ENCODE data around the gene RNASEH1.
A peak's percentile ranks its signal among the peaks of the same experiment; 100 is the strongest.
"Not testable (repeated sequence)": the region's sequence is repeated elsewhere in the genome, so short reads cannot be mapped to it uniquely, and the experiment has no call there.

RNASEH1 gene

DNA sequence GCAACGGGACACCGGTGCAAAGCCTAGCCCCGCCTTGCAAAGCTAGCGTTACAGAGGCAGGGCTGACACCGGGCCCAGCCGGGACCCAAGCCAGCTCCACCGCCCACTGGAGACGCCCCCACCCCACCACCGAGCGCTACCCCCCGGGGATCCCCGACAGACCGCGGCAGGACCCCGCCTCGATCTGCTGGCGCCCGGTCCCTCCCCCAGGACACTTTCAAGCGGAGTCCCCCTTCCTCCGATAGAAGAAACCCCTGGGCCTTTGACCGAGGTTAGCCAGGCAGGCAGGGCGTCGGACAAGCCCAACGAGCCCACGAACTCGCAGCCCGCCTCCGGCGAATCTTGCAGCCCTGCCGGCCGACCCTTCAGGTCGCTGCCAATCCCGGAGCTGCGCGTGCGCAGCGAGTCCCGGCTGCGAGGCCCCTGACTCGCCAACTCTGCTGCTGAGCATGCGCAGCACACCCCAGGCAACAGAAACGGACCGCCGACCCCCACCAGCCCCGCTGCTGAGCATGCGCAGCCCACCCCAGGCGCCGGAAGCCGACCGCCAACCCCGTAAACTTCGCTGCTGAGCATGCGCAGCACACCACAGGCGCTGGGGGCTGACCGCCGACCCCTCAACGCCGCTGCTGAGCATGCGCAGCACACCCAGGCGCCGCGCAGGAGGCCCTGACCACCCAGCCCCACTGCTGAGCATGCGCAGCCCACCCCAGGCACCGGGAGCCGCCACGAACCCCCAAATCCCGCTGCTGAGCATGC lies 39.5 kb downstream of the RNASEH1 start:
- peak; percentile 91 for DNase-seq (ENCODE audit: low read depth)

DNA sequence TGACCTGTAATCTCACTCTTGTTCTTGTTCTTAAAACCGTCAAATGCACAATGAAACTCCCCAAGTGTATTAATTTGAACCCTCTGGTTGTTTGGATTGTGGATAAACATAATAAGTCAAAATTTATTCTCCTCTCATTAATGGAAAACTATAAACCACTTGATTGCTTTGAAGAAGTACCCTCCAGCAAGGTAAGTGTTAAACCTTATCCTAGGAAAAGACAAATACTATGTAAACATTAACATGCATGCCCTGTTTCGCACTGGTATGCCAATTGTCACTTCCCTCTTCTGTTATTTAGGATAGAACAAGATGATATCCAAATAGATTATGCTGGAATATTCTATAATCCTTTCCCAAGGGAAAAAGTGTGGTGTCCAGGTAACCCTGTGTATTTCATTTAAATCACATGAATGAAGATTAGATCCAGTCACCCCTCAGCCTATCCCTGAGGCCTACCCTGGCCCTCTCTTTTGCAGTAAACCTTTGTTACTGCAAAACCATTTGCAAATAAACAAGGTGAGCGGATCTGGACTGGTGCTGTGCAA lies 40.1 kb downstream of the RNASEH1 start:
- no peak for DNase-seq (ENCODE audit: low read depth)

DNA sequence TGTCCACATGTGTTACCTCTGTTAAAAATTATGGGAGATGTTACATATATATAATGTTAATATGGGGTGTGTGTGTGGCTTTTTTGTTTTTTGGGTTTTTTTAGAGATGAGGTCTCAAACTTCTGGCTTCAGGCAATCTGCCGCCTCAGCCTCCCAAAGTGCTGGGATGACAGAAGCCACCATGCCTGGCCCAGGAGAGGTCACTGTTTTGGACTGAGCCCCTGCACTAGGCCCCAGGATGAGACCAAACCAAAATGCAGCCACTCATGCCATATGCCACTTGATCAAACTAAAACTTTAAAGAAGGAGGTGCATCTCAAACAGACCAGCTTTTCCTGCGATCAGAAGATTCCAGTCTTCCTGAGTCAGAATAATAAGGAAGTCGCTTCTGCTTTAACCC lies 41.3 kb downstream of the RNASEH1 start:
- DNase-seq (ENCODE audit: low read depth) = no peak

DNA sequence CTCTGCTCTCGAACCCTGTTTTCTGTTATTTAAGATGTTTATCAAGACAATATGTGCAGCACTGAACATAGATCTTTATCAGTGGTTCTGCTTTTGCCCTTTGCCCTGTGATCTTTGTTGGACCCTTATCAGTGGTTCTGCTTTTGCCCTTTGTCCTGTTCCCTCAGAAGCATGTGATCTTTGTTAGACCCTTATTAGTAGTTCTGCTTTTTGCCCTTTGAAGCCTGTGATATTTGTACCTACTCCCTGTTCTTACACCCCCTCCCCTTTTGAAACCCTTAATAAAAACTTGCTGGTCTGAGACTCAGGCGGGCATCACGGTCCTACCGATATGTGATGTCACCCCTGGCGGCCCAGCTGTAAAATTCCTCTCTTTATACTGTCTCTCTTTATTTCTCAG lies 42.7 kb downstream of the RNASEH1 start:
- not testable (repeated sequence) for DNase-seq (ENCODE audit: low read depth)

DNA sequence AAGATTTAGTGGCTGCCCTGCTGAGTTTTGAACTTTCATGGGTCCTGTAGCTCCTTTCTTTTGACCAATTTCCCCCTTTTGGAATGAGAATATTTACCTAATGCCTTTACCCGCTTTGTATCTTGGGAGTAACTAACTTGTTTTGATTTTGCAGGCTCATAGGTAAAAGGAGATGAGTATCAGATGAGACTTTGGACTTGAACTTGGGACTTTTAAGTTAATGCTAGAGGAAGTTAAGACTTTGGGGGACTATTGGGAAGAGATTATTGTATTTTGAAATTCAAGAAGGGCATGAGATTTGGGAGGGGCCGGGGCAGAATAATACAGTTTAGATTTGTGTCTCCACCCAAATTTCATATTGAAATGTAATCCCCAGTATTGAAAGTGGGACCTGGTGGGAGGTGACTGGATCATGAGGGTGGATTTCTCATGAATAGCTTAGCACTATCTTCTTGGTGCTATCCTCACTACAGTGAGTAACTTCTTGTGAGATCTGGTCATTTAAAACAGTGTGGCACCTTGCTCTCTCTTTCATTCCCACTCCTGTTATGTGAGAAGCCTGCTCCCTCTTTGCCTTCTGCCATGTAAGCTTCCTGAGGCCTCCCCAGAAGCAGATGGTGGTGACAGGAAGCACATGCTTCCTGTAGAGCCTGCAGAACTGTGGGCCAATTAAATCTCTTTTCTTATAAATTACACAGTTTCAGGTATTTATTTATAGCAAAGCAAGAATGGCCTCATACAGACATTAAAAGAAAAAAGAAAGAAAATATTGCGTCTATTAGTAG lies 44.9 kb downstream of the RNASEH1 start:
- DNase-seq (ENCODE audit: low read depth) = no peak

DNA sequence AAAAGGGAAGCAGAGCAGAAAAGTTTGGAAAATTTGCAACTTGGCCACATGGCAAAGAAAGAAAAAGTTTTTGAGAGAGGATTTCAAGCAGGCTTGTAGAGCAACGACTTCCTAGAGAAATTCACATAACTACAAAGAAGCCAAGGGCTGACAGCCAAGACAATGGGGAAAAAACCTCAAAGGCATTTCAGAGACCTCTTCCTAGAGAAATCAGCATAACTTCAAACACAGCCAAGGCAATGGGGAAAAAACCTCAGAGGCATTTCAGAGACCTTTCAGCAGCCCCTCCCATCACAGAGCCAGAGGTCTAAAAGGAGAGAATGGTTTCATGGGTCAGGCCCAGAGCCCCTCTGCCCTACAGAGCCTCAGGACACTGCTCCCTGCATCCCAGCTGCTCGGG lies 46.0 kb downstream of the RNASEH1 start:
- DNase-seq (ENCODE audit: low read depth) = no peak

DNA sequence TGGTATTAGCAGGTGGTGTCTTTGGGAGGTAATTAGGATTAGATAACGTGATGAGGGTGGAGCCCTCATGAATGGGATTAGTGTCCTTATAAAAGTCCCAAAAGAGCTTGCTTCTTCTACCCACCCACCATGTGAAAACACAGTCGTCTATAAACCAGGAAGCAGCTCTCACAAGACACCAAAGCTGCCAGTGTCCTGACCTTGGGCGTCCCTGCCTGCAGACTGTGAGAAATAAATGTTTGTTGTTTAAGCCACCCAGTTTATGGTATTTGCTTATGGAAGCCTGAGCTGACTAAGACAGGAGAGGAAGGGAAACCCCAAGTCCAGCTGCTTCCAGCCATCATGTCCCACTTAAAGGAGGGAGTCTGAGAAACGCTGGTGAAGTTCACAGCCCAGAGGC lies 52.4 kb downstream of the RNASEH1 start:
- DNase-seq (ENCODE audit: low read depth) = no peak

DNA sequence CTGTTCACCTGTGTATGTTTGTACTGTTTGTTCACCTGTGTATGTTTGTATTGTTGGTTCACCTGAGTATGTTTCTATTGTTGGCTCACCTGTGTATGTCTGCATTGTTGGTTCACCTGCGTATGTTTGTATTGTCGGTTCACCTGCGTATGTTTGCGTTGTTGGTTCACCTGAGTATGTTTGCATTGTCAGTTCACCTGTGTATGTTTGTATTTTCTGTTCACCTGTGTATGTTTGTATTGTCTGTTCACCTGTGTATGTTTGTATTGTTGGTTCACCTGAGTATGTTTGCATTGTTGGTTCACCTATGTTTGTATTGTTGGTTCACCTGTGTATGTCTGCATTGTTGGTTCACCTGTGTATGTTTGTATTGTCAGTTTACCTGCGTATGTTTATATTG lies 53.4 kb downstream of the RNASEH1 start:
- DNase-seq (ENCODE audit: low read depth) = no peak

DNA sequence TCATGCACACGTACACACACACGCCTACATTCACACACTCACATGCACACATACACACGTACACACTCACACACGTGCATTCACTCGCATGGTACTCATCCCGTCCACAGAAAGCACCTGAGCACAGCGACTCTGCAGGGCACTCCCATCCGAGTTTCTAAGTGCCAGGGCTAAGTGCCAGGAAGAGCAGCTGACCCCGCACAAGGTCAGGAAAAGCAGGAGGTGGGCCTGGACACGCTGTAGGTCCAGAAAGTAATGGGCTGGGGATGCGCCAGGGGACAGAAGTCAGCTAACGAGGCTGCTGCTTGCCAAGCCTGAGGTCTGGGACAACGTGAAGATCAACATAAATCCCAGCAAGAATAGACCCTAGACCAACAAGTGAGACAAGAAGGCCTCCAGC lies 54.6 kb downstream of the RNASEH1 start:
- DNase-seq (ENCODE audit: low read depth) = no peak

DNA sequence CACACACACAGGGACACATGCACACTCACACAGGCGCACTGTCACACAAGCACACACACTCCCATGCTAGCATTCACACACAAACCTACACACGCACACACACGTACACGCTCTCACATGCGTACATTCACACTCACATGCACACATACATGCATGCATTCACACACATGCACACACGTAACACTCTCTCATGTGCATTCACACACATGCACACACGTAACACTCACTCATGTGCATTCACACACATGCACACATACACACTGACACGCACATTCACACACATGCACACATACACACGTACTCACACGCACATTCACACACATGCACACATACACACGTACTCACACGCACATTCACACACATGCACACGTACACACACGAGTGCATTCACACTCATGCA lies 55.1 kb downstream of the RNASEH1 start:
- DNase-seq (ENCODE audit: low read depth) = no peak

DNA sequence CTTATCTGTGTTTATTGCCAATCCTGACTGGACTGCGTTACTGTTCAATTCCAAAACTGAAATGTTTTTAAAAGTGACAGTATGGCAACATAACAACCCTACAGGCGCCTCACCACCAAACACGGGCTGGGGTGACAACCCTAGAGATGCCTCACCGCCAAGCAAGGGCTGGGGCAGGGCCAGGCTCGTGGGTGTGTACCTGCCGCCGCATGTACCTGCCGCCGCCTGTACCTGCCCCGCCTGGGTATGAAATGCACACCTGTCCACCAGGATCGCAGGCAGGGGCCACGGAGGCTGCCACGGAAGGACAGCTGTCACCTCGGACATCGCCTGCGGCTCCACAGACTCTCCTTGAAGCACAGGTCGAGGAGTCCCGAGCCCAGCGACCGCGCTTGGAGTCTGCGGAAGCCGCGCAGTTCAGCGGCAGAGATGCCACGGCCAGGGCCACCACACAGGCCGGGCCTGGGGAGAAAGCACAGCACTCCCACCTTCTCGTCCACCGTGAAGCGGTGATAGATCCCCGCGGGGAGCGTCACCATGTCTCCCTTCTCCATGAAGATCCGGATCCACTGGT lies 57.7 kb downstream of the RNASEH1 start:
- no peak for DNase-seq (ENCODE audit: low read depth)

DNA sequence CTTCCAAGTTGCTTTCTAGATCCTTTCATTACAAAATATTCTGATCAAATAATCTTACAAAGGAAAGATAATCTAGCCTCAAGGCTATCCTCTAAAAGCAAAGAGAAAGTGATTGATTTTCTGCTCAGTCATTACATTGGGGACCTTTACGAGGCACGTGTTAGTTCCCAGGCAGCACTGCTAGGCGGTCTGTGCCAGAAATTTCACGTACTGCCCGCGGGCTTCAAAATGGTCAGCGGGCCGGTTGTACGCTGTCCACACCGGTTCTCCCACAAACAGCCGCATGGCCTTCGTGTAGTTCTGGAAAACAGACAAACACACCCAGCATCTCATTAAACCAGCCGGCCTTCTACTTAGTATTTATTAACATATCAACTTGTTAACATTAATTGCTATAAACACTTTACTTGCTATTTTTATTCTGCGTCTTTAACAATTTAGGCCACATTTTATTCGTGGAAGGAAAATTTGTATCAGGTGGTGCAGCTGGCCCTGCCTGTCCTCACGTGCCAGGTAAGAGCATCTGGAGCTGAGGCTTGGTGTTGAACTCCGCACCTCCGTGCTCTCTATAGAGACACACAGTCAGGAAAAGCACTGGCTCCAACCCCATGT lies 59.2 kb downstream of the RNASEH1 start:
- no peak for DNase-seq (ENCODE audit: low read depth)

DNA sequence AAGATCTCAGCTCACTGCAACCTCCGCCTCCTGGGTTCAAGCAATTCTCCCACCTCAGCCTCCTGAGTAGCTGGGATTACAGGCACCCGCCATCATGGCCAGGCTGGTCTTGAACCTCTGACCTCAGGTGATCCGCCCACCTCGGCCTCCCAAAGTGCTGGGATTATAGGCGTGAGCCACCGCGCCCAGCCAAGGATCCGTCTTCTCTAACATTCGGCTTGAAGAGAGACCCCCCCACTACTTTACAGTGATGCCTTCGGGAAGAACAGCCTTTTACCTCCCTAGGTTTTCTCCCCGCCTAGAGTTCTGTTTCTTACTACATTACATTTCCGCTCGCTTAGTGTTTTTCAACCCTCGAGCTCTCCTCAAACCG lies 61.4 kb downstream of the RNASEH1 start:
- not testable (repeated sequence) for DNase-seq (ENCODE audit: low read depth)
